ENCODE data around the gene MAST3. TPM values are rescaled to one million over a fixed set of nuclear protein-coding genes. Genes with fewer than 3 reads are reported as not detected.

Gene MAST3
- polyA plus RNA-seq, 1 donor from 2014 or later: 2.3 TPM

GRCh38 chr19:18150776-18151624 is 53.4 kb downstream of the MAST3 start:
- Histone ChIP-seq H3K4me3 (ENCODE audit: low read length) (no peak overlapping the region), H3F3A (ENCODE audit: insufficient read depth, low read length, poor library complexity, severe bottlenecking) (no peaks in the 10 kb centered on the region), H3K27ac (ENCODE audit: low read length) (no peak overlapping the region), H2AFZ (ENCODE audit: low read depth, low read length) (no peak overlapping the region), H3K4me2 (ENCODE audit: low read length) (no peak overlapping the region), H3K9ac (ENCODE audit: low read length) (no peak overlapping the region), H4K20me1 (ENCODE audit: insufficient read depth) (no peaks in the 10 kb centered on the region), H3K9me2 (ENCODE audit: insufficient read depth, low read length) (no peaks in the 10 kb centered on the region), H3K27me3 (ENCODE audit: insufficient read depth, low read depth, low read length) (no peaks in the 10 kb centered on the region), H3K36me3 (ENCODE audit: insufficient read depth, low read length) (no peaks in the 10 kb centered on the region), H3K9me3 (ENCODE audit: low read length) (no peaks in the 10 kb centered on the region), H3K79me2 (replicated peaks; ENCODE audit: insufficient read depth, low read length) (peaks cover 5% of the 10 kb centered on the region)
- TF ChIP-seq SMC3 (conservative IDR thresholded peaks at IDR 0.05; ENCODE audit: poor library complexity) (no peak), REST (IDR thresholded peaks at IDR 0.05; ENCODE audit: borderline replicate concordance) (no peak), TAF1 (IDR thresholded peaks at IDR 0.05; ENCODE audit: low read depth) (no peak), POLR2AphosphoS5 (IDR thresholded peaks at IDR 0.05) (no peak), RAD21 (conservative IDR thresholded peaks at IDR 0.05) (no peak), MXI1 (conservative IDR thresholded peaks at IDR 0.05; ENCODE audit: poor library complexity, severe bottlenecking) (no peak), EP300 (conservative IDR thresholded peaks at IDR 0.05; ENCODE audit: poor library complexity, severe bottlenecking) (no peak), EZH2 (IDR thresholded peaks at IDR 0.05; ENCODE audit: borderline replicate concordance, insufficient read depth, low read length, poor library complexity, severe bottlenecking) (no peak)
- TF ChIP-seq, protein P1, sequence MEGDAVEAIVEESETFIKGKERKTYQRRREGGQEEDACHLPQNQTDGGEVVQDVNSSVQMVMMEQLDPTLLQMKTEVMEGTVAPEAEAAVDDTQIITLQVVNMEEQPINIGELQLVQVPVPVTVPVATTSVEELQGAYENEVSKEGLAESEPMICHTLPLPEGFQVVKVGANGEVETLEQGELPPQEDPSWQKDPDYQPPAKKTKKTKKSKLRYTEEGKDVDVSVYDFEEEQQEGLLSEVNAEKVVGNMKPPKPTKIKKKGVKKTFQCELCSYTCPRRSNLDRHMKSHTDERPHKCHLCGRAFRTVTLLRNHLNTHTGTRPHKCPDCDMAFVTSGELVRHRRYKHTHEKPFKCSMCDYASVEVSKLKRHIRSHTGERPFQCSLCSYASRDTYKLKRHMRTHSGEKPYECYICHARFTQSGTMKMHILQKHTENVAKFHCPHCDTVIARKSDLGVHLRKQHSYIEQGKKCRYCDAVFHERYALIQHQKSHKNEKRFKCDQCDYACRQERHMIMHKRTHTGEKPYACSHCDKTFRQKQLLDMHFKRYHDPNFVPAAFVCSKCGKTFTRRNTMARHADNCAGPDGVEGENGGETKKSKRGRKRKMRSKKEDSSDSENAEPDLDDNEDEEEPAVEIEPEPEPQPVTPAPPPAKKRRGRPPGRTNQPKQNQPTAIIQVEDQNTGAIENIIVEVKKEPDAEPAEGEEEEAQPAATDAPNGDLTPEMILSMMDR (IDR thresholded peaks at IDR 0.05; ENCODE audit: poor library complexity, severe bottlenecking): no peak

GRCh38 chr19:18152442-18152816 is 54.9 kb downstream of the MAST3 start:
- peak overlapping the region; percentile 96 for H3K4me3 ChIP-seq (ENCODE audit: low read length)
- H3K27me3 ChIP-seq (ENCODE audit: insufficient read depth, low read depth, low read length): no peaks in the 10 kb centered on the region
- H3K27ac ChIP-seq (ENCODE audit: low read length): peak overlapping the region; percentile 96
- peaks cover 5% of the 10 kb centered on the region for H3K79me2 ChIP-seq (replicated peaks; ENCODE audit: insufficient read depth, low read length)
- H3K9me2 ChIP-seq (ENCODE audit: insufficient read depth, low read length): no peaks in the 10 kb centered on the region
- no peaks in the 10 kb centered on the region for H3F3A ChIP-seq (ENCODE audit: insufficient read depth, low read length, poor library complexity, severe bottlenecking)
- H4K20me1 ChIP-seq (ENCODE audit: insufficient read depth): no peaks in the 10 kb centered on the region
- H2AFZ ChIP-seq (ENCODE audit: low read depth, low read length): peak overlapping the region; percentile 52
- peak overlapping the region; percentile 34 for H3K4me2 ChIP-seq (ENCODE audit: low read length)
- peak overlapping the region; percentile 92 for H3K9ac ChIP-seq (ENCODE audit: low read length)
- H3K36me3 ChIP-seq (ENCODE audit: insufficient read depth, low read length): no peaks in the 10 kb centered on the region
- peak; percentile 72 for TF ChIP-seq SMC3 (conservative IDR thresholded peaks at IDR 0.05; ENCODE audit: poor library complexity)
- peak; percentile 65 for TF ChIP-seq RAD21 (conservative IDR thresholded peaks at IDR 0.05)
- TF ChIP-seq, protein P1 (IDR thresholded peaks at IDR 0.05; ENCODE audit: poor library complexity, severe bottlenecking): peak; percentile 99
- peak; percentile 47 for TF ChIP-seq REST (IDR thresholded peaks at IDR 0.05; ENCODE audit: borderline replicate concordance)
- TF ChIP-seq POLR2AphosphoS5 (IDR thresholded peaks at IDR 0.05): no peak
- no peak for TF ChIP-seq TAF1 (IDR thresholded peaks at IDR 0.05; ENCODE audit: low read depth)
- TF ChIP-seq EZH2 (IDR thresholded peaks at IDR 0.05; ENCODE audit: borderline replicate concordance, insufficient read depth, low read length, poor library complexity, severe bottlenecking): no peak
- TF ChIP-seq MXI1 (conservative IDR thresholded peaks at IDR 0.05; ENCODE audit: poor library complexity, severe bottlenecking): peak; percentile 41
- no peak for TF ChIP-seq EP300 (conservative IDR thresholded peaks at IDR 0.05; ENCODE audit: poor library complexity, severe bottlenecking)
- no peaks in the 10 kb centered on the region for H3K9me3 ChIP-seq (ENCODE audit: low read length)
